Neural crest cell (in vitro differentiated cells): ENCODE data around the gene CYP17A1. TPM values are rescaled to one million over a fixed set of nuclear protein-coding genes. Genes with fewer than 3 reads are reported as not detected.

Experiments
- DNase-seq: peaks from one replicate; pipeline ENCODE4 v3.0.0; 2021; ENCODE audit warnings: low read depth, mixed read lengths, low spot score
- H3K27ac Mint-ChIP-seq: one replicate; pipeline ENCODE4 v1.8.0; 2021; ENCODE audit warnings: mild to moderate bottlenecking, mixed read lengths; ENCODE audit not compliant: unreplicated experiment
- H3K27me3 Mint-ChIP-seq: 2 replicates; pipeline ENCODE4 v1.8.0; 2021; ENCODE audit warnings: low read depth, mild to moderate bottlenecking, mixed read lengths
- H3K36me3 Mint-ChIP-seq: 2 replicates; pipeline ENCODE4 v1.8.0; 2021; ENCODE audit warnings: low read depth, mild to moderate bottlenecking, mixed read lengths
- H3K4me1 Mint-ChIP-seq: 2 replicates; pipeline ENCODE4 v1.8.0; 2021; ENCODE audit warnings: mixed read lengths
- H3K4me3 Mint-ChIP-seq: one replicate; pipeline ENCODE4 v1.8.0; 2021; ENCODE audit warnings: mild to moderate bottlenecking, mixed read lengths
- H3K9me3 Mint-ChIP-seq: 2 replicates; pipeline ENCODE4 v1.8.0; 2021; ENCODE audit warnings: mixed read lengths
- total RNA-seq: library from RNA; stranded (reverse); gene quantifications from 2 replicates; pipeline ENCODE4 v1.2.1, GENCODE V29; 2021
- TF ChIP-seq, protein P1 (sequence below): fragments of 200-600 bp; sonication (generic); conservative IDR thresholded peaks from 2 replicates; pipeline ENCODE4 v1.5.0; 2021; ENCODE audit warnings: antibody characterized with exemption, mild to moderate bottlenecking

CYP17A1 gene
- total RNA-seq, 1 donor from 2014 or later: not detected

DNA sequence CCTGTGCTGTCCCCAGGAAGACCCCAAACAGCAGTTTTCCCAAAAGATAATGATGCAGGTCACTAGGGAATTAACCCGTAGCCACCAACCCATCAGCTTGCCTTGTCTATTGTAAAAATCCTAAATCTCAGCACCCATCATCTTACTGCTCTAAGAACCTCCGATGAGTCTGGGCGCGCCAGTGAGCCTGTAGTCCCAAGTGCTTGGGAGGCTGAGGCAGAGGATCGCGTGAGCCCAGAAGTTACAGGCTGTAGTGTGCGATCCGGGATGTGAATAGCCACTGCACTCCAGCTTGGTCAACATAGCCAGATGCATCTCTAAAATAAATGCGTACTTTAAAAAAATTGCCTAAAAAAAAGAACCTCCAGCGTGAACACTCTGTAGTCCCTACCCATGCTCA lies 33.0 kb upstream of the CYP17A1 start:
- Mint-ChIP-seq H3K27me3 (no peaks in the 10 kb centered on the region), H3K4me1 (peaks cover 20% of the 10 kb centered on the region), H3K4me3 (peak overlapping the region; percentile 91), H3K27ac (peak overlapping the region; percentile 91), H3K36me3 (no peaks in the 10 kb centered on the region), H3K9me3 (peaks cover 2% of the 10 kb centered on the region)
- no peak for DNase-seq
- TF ChIP-seq, protein P1, sequence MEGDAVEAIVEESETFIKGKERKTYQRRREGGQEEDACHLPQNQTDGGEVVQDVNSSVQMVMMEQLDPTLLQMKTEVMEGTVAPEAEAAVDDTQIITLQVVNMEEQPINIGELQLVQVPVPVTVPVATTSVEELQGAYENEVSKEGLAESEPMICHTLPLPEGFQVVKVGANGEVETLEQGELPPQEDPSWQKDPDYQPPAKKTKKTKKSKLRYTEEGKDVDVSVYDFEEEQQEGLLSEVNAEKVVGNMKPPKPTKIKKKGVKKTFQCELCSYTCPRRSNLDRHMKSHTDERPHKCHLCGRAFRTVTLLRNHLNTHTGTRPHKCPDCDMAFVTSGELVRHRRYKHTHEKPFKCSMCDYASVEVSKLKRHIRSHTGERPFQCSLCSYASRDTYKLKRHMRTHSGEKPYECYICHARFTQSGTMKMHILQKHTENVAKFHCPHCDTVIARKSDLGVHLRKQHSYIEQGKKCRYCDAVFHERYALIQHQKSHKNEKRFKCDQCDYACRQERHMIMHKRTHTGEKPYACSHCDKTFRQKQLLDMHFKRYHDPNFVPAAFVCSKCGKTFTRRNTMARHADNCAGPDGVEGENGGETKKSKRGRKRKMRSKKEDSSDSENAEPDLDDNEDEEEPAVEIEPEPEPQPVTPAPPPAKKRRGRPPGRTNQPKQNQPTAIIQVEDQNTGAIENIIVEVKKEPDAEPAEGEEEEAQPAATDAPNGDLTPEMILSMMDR: no peak

DNA sequence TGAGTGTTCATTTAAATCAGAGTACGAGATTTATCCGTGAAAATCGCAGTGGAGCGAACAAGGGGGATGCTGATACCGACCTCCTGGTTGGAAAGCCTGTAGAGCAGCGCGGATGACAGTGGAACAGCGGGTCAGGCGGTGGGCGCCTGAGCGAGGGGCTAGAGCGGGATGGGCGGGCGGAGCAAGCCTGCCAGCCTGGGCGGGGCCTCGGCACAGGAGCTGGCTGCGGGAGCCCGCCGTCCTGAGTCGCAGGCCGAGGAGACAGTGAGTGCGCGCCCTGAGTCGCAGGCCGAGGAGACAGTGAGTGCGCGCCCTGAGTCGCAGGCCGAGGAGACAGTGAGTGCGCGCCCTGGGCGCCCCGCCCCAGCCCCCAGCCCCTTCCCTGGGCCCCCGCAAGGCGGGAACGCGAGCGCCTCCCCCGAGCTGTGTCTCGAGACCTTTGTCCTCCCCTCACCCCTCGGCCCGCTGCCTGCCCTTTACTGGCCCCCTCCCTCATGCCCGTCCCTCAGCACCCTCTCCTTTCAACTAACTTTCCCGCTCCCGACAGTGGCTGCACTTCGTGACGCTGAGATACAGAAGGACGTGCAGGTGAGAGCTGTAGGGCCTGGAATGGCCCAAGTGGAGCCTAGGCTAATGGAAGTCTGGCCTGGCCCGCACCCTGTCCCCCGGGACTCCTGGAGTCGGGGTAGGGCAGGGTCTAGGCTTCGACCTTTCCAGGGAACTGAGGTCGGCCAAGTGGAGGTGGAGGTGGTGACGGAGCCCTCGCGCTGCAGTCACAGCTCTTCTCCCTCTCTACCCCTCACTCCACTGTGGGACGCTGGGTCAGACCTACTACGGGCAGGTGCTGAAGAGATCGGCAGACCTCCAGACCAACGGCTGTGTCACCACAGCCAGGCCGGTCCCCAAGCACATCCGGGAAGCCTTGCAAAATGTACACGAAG lies 32.3 kb upstream of the CYP17A1 start, which contains the start of gene AS3MT:
AS3MT (plus strand) TSS at position 213 of the 941 bp plus-strand sequence; CDS start at position 336, 123 bp downstream.
- DNase-seq: peak; percentile 75
- Mint-ChIP-seq H3K4me1 (peaks cover 20% of the 10 kb centered on the region), H3K4me3 (peak within 1 kb of the TSS; percentile 91), H3K9me3 (peaks cover 2% of the 10 kb centered on the region), H3K27ac (peak within 1 kb of the TSS; percentile 91), H3K36me3 (no peaks in the 10 kb centered on the region), H3K27me3 (no peaks in the 10 kb centered on the region)
- TF ChIP-seq, protein P1: no peak

DNA sequence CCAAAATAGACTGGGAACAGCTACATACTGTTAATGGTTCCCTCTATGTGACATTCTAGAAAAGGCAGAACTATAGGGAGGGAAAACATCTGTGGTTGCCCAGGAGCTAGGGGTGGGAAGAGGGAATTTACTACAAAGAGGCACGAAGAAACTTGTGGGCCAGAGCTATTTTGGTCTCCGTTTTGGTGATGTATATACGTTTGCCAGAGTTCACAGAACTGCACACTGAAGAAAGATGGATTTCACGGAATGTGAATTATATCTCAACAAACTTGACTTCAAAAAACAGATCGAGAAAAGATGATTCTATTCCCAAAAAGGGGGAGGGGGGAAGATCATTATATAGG lies 31.7 kb upstream of the CYP17A1 start:
- DNase-seq: no peak
- Mint-ChIP-seq H3K4me3 (peak overlapping the region; percentile 90), H3K36me3 (no peaks in the 10 kb centered on the region), H3K27me3 (no peaks in the 10 kb centered on the region), H3K4me1 (peaks cover 20% of the 10 kb centered on the region), H3K27ac (peak overlapping the region; percentile 76), H3K9me3 (peaks cover 2% of the 10 kb centered on the region)
- TF ChIP-seq, protein P1: no peak

DNA sequence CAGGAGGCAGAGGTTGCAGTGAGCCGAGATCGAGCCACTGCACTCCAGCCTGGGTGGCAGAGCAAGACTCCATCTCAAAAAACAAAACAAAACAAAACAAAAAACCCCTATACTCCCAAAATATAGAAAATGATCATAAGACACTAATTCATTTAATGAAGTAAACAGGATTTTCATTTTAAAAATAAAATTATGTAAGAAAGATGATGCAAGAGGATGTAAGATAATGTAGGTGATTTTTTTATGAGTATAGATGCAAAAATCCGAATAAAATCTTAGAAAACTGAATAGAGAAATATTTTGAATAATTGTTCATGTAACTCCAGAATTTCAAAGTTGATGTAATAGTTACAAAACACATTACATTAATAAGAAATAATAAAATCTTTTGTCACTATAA lies 28.4 kb upstream of the CYP17A1 start:
- no peaks in the 10 kb centered on the region for H3K27me3 Mint-ChIP-seq
- TF ChIP-seq, protein P1: no peak
- H3K9me3 Mint-ChIP-seq: no peaks in the 10 kb centered on the region
- H3K27ac Mint-ChIP-seq: no peak overlapping the region
- H3K36me3 Mint-ChIP-seq: no peaks in the 10 kb centered on the region
- H3K4me3 Mint-ChIP-seq: no peak overlapping the region
- no peak for DNase-seq
- peaks cover 18% of the 10 kb centered on the region for H3K4me1 Mint-ChIP-seq

DNA sequence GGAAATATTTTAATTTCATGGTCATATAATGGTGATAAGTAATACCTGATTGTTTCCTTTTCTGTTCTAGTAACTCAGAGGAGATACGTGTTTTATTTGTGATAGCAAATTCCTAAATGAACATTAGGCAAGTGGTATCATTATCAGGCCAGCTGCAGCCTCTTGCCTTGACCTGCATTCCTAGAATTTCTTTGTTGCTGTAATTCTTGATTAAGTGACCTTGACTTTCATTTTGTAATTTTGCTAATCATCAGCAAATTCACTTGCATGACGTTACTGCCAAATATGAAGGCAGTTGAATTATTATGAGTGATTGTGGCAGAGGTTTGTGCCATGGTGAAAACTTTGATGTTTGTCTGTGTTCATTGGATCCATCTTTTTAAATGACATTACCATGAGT lies 26.4 kb upstream of the CYP17A1 start:
- Mint-ChIP-seq H3K27me3 (no peaks in the 10 kb centered on the region), H3K36me3 (no peaks in the 10 kb centered on the region), H3K27ac (no peak overlapping the region), H3K4me1 (peaks cover under 1% of the 10 kb centered on the region), H3K9me3 (no peaks in the 10 kb centered on the region), H3K4me3 (no peak overlapping the region)
- no peak for DNase-seq
- TF ChIP-seq, protein P1: no peak
